NCI-H2107 treated with DMSO at 0.1 percent for 48 hours (cell line): ENCODE data around the gene TAP2.
"Not testable (repeated sequence)": the region's sequence is repeated elsewhere in the genome, so short reads cannot be mapped to it uniquely, and the experiment has no call there.

Experiments used
- DNase-seq: peaks from one replicate; lab custom pipeline; 2025; ENCODE audit not compliant: unreplicated experiment; lab: John Stamatoyannopoulos, UW

Gene TAP2

GRCh38 chr6:32838114-32838958, at the start of gene TAP2:
TAP2 (minus strand) TSS chr6:32838739; CDS start chr6:32838233, 506 bp downstream.
- DNase-seq: peak; percentile 16

DNA sequence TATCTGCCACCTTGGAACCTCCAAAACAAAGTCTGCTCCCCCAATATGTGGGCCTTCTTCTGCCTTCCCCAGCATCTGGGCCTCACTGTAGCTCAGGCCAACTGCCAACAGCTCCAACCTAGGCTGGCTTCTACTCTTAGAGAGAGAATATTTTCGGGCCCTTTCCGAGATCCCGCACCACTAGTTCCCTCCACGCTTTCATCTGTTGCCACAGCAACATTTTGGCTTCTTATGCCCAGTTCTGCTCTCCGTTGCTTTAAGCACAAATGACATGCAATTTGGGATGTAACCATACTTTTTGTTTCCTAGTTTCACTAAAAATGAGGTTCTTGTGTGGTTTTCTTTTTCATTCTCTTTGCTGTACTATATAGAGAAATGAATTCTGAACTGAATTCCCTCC, 49.1 kb upstream of the TAP2 start:
- DNase-seq: no peak

GRCh38 chr6:32886681-32887383, 48.3 kb upstream of the TAP2 start:
- DNase-seq: no peak

- DNase-seq: peak; percentile 7
These were observed 47.3 kb upstream of the TAP2 start for GRCh38 chr6:32885698-32886286.

DNA sequence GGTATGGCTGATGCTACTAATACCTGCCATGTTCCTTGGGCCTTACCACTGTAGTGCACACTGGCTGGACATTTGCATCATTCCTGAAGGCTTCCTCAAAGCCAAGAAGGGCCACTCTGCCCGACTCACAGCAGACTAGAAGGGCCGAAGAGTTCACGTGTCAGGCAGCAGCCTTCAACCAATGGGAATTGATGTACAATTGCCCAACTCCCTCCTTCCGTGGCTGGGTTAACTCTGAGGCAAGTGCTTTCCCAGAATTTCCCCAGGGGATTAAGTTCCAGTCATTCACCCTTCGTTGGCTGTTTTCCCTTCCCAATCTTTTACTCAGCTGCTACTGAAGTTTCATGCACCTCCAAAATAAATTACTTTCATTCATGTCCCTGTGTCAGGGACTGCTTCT, 45.2 kb upstream of the TAP2 start:
- peak; percentile 35 for DNase-seq

GRCh38 chr6:32882879-32883250, 44.3 kb upstream of the TAP2 start:
- no peak for DNase-seq

DNA sequence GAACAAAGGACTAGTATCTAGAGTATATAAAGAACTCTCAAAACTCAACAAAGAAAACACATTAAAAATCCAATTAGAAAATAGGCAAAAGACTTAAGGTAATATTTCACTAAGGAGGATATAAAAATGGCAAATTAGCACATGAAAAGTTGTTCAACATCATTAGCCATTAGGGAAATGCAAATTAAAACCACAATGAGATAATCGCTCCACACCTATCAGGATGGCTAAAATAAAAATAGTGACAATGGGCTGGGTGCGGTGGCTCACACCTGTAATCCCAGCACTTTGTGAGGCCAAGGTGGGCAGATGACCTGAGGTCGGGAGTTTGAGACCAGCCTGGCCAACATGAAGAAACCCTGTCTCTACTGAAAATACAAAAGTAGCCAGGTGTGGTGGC, 42.4 kb upstream of the TAP2 start:
- not testable (repeated sequence) for DNase-seq

GRCh38 chr6:32879691-32880090, 41.2 kb upstream of the TAP2 start:
- no peak for DNase-seq

DNA sequence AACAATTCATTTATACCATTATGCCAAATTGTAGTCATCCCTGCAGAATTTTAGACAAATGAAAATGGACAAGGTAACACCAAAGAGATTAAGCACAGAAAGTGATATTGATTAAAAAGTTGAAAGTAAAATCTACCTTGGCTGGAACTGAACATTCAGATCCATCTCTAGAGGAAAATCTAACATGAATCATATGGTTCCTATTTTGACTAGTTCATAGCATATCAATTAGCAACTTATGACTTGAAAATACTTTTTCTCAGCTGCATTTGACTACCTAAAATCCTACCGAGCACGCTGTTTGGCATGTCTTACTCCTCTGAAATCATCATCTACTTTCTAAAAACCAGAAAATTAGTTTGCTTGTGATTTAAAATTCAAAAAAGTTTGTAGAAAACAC, 38.1 kb upstream of the TAP2 start:
- DNase-seq: no peak

- not testable (repeated sequence) for DNase-seq
These were observed 35.4 kb upstream of the TAP2 start for GRCh38 chr6:32873947-32874346.

- DNase-seq: peak; percentile 32
These were observed 29.8 kb upstream of the TAP2 start for GRCh38 chr6:32868257-32868788.

- DNase-seq: no peak
These were observed 29.2 kb upstream of the TAP2 start for GRCh38 chr6:32867554-32868256.

DNA sequence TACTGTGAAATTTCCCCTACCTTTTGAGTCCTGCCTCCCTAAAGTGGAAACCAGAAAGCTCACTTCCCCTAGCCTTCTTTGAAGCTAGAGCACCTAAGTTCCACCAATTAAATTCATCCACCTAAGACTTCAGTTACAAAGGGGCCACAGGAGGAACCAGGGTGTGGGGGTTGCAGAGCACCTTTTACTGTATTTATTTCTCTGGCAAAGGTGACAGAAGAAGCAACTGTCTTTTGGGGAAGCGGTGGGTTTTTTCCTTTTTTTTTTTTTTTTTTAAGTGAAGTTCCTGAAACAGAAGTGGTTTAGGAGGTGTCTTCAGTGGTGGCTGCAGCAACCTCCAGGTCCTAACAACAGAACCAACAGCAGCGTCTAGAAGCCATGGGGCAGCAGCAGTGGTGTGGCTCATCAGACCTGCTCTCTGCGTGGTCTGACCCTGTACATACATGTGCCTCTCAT, 28.5 kb upstream of the TAP2 start:
- no peak for DNase-seq

DNA sequence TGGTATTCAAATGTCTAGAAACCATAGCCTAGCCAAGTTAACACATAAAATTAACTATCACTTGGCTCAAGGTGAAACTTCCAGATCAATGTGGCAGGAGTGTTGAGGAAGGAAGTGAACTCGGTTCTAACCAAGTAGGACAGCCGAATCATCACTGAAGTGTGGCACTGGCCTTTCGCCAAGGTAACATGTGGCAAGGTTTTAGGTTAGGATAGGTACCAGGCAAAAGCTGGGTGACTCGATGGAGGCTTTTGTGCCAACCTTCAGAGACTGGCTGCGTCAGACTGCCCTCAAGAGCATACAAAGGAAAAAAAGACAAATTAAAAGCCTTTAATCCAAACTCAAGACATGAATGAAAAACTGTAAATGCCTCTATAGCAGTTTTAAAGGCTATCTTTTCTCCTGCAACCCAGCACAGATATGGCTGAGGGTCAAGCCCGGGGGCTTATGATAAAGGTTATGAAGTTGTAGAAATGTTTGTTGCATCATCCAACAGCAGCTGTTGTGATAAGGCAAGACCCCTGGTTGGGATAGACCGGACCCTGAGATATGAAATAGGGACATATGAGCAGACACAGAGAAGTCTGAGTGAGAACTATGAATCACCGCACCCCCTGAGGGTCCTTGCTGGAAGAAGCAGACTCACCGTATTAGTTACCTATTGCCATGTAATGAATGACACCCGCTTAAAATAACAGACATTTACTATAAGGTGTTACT, 27.3 kb upstream of the TAP2 start:
- DNase-seq: no peak

GRCh38 chr6:32862725-32863124, 24.2 kb upstream of the TAP2 start:
- no peak for DNase-seq

- DNase-seq: no peak
These were observed 22.1 kb upstream of the TAP2 start for GRCh38 chr6:32860674-32861073.

DNA sequence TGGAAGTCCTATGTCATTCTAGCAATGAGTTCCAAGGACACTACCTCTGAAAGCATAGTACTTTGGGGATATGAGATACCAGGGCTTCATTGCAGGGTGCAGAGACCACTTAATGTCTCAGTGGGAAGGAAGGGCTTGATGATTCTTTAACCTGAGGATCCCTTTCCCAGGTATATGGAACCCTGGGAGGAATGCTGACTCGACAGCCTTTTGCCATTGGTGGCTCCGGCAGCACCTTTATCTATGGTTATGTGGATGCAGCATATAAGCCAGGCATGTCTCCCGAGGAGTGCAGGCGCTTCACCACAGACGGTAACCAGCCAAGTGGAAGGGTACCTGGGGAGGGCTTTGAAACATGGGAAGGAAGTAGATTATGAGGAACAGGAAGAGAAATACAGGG, 19.7 kb upstream of the TAP2 start:
- no peak for DNase-seq

DNA sequence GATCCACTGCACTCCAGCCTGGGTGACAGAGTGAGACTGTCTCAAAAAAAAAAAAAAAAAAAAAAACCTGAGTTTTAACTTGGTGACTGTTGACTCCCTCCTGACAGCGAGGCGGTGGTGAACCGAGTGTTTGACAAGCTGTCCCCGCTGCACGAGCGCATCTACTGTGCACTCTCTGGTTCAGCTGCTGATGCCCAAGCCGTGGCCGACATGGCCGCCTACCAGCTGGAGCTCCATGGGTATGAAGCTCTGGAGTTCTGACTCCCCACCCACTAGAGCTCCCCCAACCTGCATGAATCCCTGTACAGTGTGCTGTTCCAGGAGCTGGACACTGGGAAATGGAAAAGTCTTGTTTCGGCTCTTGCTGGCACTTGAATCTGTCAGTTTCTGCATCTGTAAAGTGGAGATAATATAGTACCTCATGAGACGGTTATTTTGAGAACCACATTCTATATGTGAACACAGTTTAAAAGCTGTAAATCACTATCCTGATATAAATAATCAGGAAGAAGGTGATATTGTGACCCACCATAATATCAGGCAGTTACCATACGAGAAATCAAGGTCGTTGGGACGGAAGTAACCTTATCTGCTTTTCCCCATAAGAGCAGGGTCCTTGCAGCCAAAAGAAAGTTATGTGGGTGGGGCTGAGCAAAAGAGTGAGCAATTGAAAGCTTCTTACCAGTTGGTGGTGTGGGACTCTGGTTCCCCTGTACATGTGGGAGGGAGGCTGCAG, 18.8 kb upstream of the TAP2 start:
- no peak for DNase-seq

DNA sequence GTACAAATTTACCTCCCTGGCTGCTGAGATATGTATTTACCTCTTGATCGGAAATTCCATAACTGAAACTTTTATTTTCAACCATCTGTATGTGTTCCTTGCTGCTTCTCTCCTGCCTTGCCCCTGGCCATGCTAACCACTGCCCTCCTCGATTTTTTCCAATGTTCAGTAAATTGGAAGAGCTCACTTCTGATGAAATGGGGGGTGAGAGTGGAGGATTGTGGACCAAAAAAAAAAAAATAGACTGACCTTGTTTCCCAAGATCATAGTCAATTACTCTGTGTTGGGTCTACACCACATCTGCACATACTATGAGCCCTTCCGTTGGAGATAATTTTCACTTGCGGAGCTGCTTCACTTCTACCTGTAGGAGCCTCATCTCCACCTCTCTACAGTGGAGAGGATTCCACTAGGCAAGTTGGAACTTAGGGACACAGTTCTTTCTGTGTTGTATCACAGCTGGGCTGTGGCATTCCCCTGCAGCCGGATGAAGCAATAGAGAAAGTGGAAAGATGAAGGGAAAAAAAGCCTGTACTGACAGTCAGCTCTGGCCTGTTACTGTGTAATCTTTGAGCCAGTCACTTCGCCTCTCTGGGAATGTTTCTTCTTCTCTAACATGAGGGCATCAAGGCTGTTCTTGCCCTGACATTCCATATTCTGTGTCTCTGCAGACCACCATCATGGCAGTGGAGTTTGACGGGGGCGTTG, 17.1 kb upstream of the TAP2 start:
- DNase-seq: no peak
